ENCODE data around the gene UBAC1. TPM values are rescaled to one million over a fixed set of nuclear protein-coding genes. Genes with fewer than 3 reads are reported as not detected.

UBAC1 gene
- total RNA-seq, 1 experiment from 2014 or later, result 55.6 TPM

DNA sequence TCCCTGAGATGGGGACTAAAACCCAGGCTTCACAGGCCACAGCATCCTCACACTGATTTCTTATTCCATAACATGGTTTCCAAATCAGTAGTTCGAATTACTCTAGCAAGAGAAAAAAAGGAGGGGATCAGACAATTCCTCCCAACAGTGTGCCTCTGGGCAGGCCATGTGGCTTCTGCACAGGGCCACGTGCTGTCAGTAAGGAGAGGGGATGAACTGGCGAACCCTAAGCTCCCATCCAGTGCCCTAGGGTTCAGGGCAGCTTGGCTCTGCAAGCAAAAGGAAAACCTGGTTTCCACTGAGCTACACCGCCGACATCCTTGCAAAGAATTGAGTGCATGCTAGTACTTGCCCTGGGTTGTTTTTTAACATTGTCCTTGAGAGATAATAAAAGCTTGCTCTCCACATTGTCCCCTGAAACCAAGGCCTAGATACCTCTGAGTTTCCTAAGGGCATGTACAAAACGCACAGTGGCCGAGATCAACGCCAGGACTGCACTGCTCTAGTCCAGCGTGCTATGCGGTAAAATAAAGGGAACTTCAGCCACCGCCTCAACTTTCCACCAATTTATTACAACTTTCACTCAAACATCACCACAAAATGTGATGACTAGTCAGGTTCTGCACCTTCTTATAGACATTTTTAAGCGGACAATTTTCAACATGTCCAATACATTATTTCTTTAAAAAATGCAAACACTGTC is 58.4 kb downstream of the UBAC1 start:
- Mint-ChIP-seq H3K27ac (peak overlapping the region; percentile 84), H3K4me3 (no peak overlapping the region), H3K27me3 (ENCODE audit: low read depth) (peaks cover 4% of the 10 kb centered on the region; the same call in 1 of the 2 replicates), H3K9me3 (peaks cover 10% of the 10 kb centered on the region), H3K36me3 (peaks cover 32% of the 10 kb centered on the region), H3K4me1 (peaks cover 50% of the 10 kb centered on the region)
- DNase-seq (ENCODE audit: low spot score) (no peak), ATAC-seq (no peak)
- POLR2A ChIA-PET, result no interaction called here
- CTCF ChIA-PET, result no interaction called here
- TF ChIP-seq, protein P1, sequence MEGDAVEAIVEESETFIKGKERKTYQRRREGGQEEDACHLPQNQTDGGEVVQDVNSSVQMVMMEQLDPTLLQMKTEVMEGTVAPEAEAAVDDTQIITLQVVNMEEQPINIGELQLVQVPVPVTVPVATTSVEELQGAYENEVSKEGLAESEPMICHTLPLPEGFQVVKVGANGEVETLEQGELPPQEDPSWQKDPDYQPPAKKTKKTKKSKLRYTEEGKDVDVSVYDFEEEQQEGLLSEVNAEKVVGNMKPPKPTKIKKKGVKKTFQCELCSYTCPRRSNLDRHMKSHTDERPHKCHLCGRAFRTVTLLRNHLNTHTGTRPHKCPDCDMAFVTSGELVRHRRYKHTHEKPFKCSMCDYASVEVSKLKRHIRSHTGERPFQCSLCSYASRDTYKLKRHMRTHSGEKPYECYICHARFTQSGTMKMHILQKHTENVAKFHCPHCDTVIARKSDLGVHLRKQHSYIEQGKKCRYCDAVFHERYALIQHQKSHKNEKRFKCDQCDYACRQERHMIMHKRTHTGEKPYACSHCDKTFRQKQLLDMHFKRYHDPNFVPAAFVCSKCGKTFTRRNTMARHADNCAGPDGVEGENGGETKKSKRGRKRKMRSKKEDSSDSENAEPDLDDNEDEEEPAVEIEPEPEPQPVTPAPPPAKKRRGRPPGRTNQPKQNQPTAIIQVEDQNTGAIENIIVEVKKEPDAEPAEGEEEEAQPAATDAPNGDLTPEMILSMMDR (IDR thresholded peaks at IDR 0.05), result no peak
- TF ChIP-seq TEAD4 (CRISPR knock-in tag; IDR thresholded peaks at IDR 0.05) (no peak), ZNF317 (CRISPR knock-in tag; IDR thresholded peaks at IDR 0.05; ENCODE audit: borderline replicate concordance, low read depth) (no peak), ZNF138 (CRISPR knock-in tag; conservative IDR thresholded peaks at IDR 0.05) (no peak), ZBTB21 (CRISPR knock-in tag; IDR thresholded peaks at IDR 0.05; ENCODE audit: borderline replicate concordance) (no peak), SMAD4 (CRISPR knock-in tag; IDR thresholded peaks at IDR 0.05) (no peak), ZNF121 (CRISPR knock-in tag; IDR thresholded peaks at IDR 0.05) (no peak), SP1 (CRISPR knock-in tag; conservative IDR thresholded peaks at IDR 0.05) (no peak), E2F1 (CRISPR knock-in tag; IDR thresholded peaks at IDR 0.05) (no peak)

DNA sequence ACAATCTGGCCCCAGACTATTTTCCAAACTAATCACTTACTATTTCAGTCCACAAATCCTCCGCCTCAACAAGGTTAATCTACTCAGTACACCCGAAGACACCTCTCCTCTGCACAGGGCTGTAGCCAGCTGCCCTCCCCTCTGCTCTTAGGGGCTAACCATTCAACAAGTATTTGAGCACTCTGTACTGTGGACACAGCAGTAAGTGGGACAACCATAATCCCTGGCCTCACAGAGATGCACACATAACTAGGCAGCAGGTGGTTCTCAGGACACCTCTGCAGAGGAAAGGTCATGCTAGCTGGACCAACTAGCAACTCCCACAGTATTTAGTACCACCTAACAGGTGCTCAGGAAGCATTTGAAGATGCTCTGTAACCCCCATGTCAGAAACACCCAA is 59.3 kb downstream of the UBAC1 start:
- POLR2A ChIA-PET, result no interaction called here
- no peak overlapping the region for H3K4me3 Mint-ChIP-seq
- ATAC-seq (no peak), DNase-seq (ENCODE audit: low spot score) (no peak)
- H3K4me1 Mint-ChIP-seq, result peaks cover 50% of the 10 kb centered on the region
- peaks cover 34% of the 10 kb centered on the region for H3K36me3 Mint-ChIP-seq
- H3K27ac Mint-ChIP-seq, result peak overlapping the region; percentile 2
- peaks cover 10% of the 10 kb centered on the region for H3K9me3 Mint-ChIP-seq
- CTCF ChIA-PET, result no interaction called here
- TF ChIP-seq E2F5 (CRISPR knock-in tag; IDR thresholded peaks at IDR 0.05) (no peak), MLX (CRISPR knock-in tag; IDR thresholded peaks at IDR 0.05) (no peak), FOXK1 (CRISPR knock-in tag; IDR thresholded peaks at IDR 0.05) (no peak), ZNF416 (CRISPR knock-in tag; IDR thresholded peaks at IDR 0.05) (no peak), SP1 (CRISPR knock-in tag; conservative IDR thresholded peaks at IDR 0.05) (no peak), USF2 (CRISPR knock-in tag; IDR thresholded peaks at IDR 0.05) (no peak), HMGA2 (CRISPR knock-in tag; IDR thresholded peaks at IDR 0.05) (no peak), ZNF219 (CRISPR knock-in tag; IDR thresholded peaks at IDR 0.05; ENCODE audit: borderline replicate concordance) (no peak)
- TF ChIP-seq, protein P1 (IDR thresholded peaks at IDR 0.05), result no peak
- peaks cover 4% of the 10 kb centered on the region; the same call in 1 of the 2 replicates for H3K27me3 Mint-ChIP-seq (ENCODE audit: low read depth)

All from WTC11 (cell line).